HepG2 (cell line): ENCODE results near the gene CLCN2. TPM values are rescaled to one million over a fixed set of nuclear protein-coding genes. Genes with fewer than 3 reads are reported as not detected.

ENCODE experiments used
- ARHGAP35 ChIP-seq: sonication (generic); formaldehyde crosslinking; IDR thresholded peaks from 2 replicates; pipeline ENCODE4 v1.9.0; 2022; ENCODE audit warnings: mild to moderate bottlenecking, inconsistent platforms, moderate library complexity, missing genetic modification reagents, borderline replicate concordance
- CBX2 ChIP-seq, 2 experiments: fragments of 200-600 bp in 1 of 2; sonication (generic); formaldehyde crosslinking in 1 of 2; IDR thresholded peaks; 2 replicates each; pipeline versions ENCODE4 v1.7.0 to v1.8.1; 2018 to 2022; ENCODE audit warnings: low read depth in 2 of 2, low read length in 1 of 2, mild to moderate bottlenecking in 1 of 2, missing genetic modification reagents in 1 of 2
- CBX5 ChIP-seq: sonication (generic); formaldehyde crosslinking; IDR thresholded peaks from 2 replicates; pipeline ENCODE4 v1.4.0; 2020; ENCODE audit warnings: missing genetic modification reagents, borderline replicate concordance
- DR1 ChIP-seq: sonication (generic); formaldehyde crosslinking; IDR thresholded peaks from 2 replicates; pipeline ENCODE4 v1.8.0; 2021; ENCODE audit warnings: mild to moderate bottlenecking, missing genetic modification reagents, inconsistent platforms
- EP300 ChIP-seq, 3 experiments: sonication (generic) in 1 of 3; formaldehyde crosslinking in 1 of 3; IDR thresholded peaks; 2 replicates each; pipeline versions ENCODE4 v1.5.1 to v1.6.1; 2011 to 2020; ENCODE audit warnings: low read depth in 2 of 3, low read length in 2 of 3, borderline replicate concordance in 1 of 3, improper control_type of control experiment in 1 of 3, mild to moderate bottlenecking in 1 of 3, missing genetic modification reagents in 1 of 3, moderate library complexity in 1 of 3
- FOXP4 ChIP-seq: sonication (generic); formaldehyde crosslinking; IDR thresholded peaks from 2 replicates; pipeline ENCODE4 v1.4.0; 2020; ENCODE audit warnings: missing genetic modification reagents
- GABPA ChIP-seq, 2 experiments: IDR thresholded peaks; 2 replicates each; pipeline ENCODE4 v1.6.1; 2011 to 2016; ENCODE audit warnings: low read depth in 2 of 2, low read length in 1 of 2, missing biosample characterization in 1 of 2, missing genetic modification characterization in 1 of 2
- GFI1 ChIP-seq: sonication (generic); formaldehyde crosslinking; IDR thresholded peaks from 2 replicates; pipeline ENCODE4 v1.5.0; 2020; ENCODE audit warnings: missing genetic modification reagents, mild to moderate bottlenecking, borderline replicate concordance
- HDAC1 ChIP-seq: sonication (generic); formaldehyde crosslinking; IDR thresholded peaks from 2 replicates; pipeline ENCODE4 v1.5.1; 2020; ENCODE audit warnings: mild to moderate bottlenecking, missing genetic modification reagents
- IKZF4 ChIP-seq: sonication (generic); formaldehyde crosslinking; IDR thresholded peaks from 2 replicates; pipeline ENCODE4 v1.5.1; 2020; ENCODE audit warnings: borderline replicate concordance, mild to moderate bottlenecking, low read depth, missing genetic modification reagents; ENCODE audit errors: not compliant biosample characterization
- TAF15 ChIP-seq: fragments of 200-400 bp; formaldehyde crosslinking; IDR thresholded peaks from one replicate; pipeline ENCODE4 v1.6.1; 2018; ENCODE audit warnings: mild to moderate bottlenecking, low read depth, low read length; ENCODE audit not compliant: poor library complexity, severe bottlenecking
- THAP11 ChIP-seq: IDR thresholded peaks from 2 replicates; pipeline ENCODE4 v1.6.1; 2016; ENCODE audit warnings: missing biosample characterization, missing genetic modification reagents
- U2AF1 ChIP-seq: fragments of 200-400 bp; formaldehyde crosslinking; optimal IDR thresholded peaks from 2 replicates; pipeline ENCODE3; 2017; ENCODE audit warnings: mild to moderate bottlenecking, low read depth, low read length
- ZBTB42 ChIP-seq: sonication (generic); formaldehyde crosslinking; IDR thresholded peaks from 2 replicates; pipeline ENCODE4 v1.5.0; 2020; ENCODE audit warnings: mild to moderate bottlenecking, missing genetic modification reagents
- ZFP91 ChIP-seq: sonication (generic); formaldehyde crosslinking; IDR thresholded peaks from 2 replicates; pipeline ENCODE4 v1.9.0; 2022; ENCODE audit warnings: missing genetic modification reagents, mild to moderate bottlenecking, borderline replicate concordance
- ZNF619 ChIP-seq: sonication (generic); formaldehyde crosslinking; IDR thresholded peaks from 2 replicates; pipeline ENCODE4 v1.4.0; 2020; ENCODE audit warnings: mild to moderate bottlenecking, missing genetic modification reagents
- ZNF772 ChIP-seq: sonication (generic); formaldehyde crosslinking; IDR thresholded peaks from 2 replicates; pipeline ENCODE4 v1.5.0; 2020; ENCODE audit warnings: mild to moderate bottlenecking, missing genetic modification reagents
- ZNF883 ChIP-seq: sonication (generic); formaldehyde crosslinking; IDR thresholded peaks from 2 replicates; pipeline ENCODE4 v1.5.1; 2020; ENCODE audit warnings: mild to moderate bottlenecking, missing genetic modification reagents; ENCODE audit errors: not compliant biosample characterization
- ZSCAN9 ChIP-seq: IDR thresholded peaks from 2 replicates; pipeline ENCODE4 v1.6.1; 2016; ENCODE audit warnings: borderline replicate concordance
- polyA plus RNA-seq, 8 experiments: library from polyadenylated mRNA; depleted of rRNA in 3 of 8; stranded (reverse) in 7 of 8; unstranded in 1 of 8; fragments of >200 nt; fragmentation: Illumina TruSeq in 4 of 8; extraction: Trizol in 4 of 8; gene quantifications; 2 replicates each; pipeline versions ENCODE4 v1.2.1 to v1.2.3, GENCODE V29; 2011 to 2016; ENCODE audit warnings: low read depth in 4 of 8, missing spikeins in 1 of 8, mixed read lengths in 1 of 8; ENCODE audit not compliant: insufficient read depth in 1 of 8
- total RNA-seq, 5 experiments: library from RNA; depleted of rRNA; stranded (reverse); fragments of >200 nt; fragmentation: Illumina TruSeq; extraction: Trizol; gene quantifications; 2 replicates each; pipeline ENCODE4 v1.2.3, GENCODE V29; 2016; ENCODE audit warnings: low read depth in 1 of 5
- TF ChIP-seq, protein P1 (sequence below): sonication (generic); formaldehyde crosslinking; IDR thresholded peaks from 2 replicates; pipeline ENCODE4 v1.4.0; 2020; ENCODE audit warnings: low read depth, mild to moderate bottlenecking, missing genetic modification reagents
- TF ChIP-seq, protein P2 (sequence below): IDR thresholded peaks from 2 replicates; pipeline ENCODE4 v1.6.1; 2016

CLCN2 gene
- total and polyA plus RNA-seq, 2 of the 13 experiments (the other 11 are each of a cell fraction or from before 2014, with no cell fraction given): 11.4 to 13.5 TPM

- TF ChIP-seq, protein P1, sequence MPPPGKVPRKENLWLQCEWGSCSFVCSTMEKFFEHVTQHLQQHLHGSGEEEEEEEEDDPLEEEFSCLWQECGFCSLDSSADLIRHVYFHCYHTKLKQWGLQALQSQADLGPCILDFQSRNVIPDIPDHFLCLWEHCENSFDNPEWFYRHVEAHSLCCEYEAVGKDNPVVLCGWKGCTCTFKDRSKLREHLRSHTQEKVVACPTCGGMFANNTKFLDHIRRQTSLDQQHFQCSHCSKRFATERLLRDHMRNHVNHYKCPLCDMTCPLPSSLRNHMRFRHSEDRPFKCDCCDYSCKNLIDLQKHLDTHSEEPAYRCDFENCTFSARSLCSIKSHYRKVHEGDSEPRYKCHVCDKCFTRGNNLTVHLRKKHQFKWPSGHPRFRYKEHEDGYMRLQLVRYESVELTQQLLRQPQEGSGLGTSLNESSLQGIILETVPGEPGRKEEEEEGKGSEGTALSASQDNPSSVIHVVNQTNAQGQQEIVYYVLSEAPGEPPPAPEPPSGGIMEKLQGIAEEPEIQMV (CRISPR knock-in tag): no peak
- TF ChIP-seq ZNF772 (CRISPR knock-in tag) (peak; percentile 54; the same call in 1 of the 2 replicates), ZBTB42 (no peak), IKZF4 (no peak), ZFP91 (peak; percentile 64; the same call in 1 of the 2 replicates), THAP11 (CRISPR knock-in tag) (peak; percentile 97), GFI1 (CRISPR knock-in tag) (peak; percentile 94), CBX2 (IDR thresholded peaks at IDR 0.05; ENCODE audit: low read depth, low read length) (no peak), CBX2 (CRISPR knock-in tag; IDR thresholded peaks at IDR 0.05; ENCODE audit: low read depth) (no peak), ZNF619 (CRISPR knock-in tag) (0 out of 2 replicates have a peak, but pooled peaks have one; percentile 25), U2AF1 (no peak), GABPA (IDR thresholded peaks at IDR 0.05; ENCODE audit: low read depth, low read length) (no peak), GABPA (CRISPR knock-in tag; IDR thresholded peaks at IDR 0.05; ENCODE audit: low read depth) (peak; percentile 82), HDAC1 (CRISPR knock-in tag) (peak; percentile 20; the same call in 1 of the 2 replicates), ZSCAN9 (CRISPR knock-in tag) (no peak), TAF15 (no peak), EP300 (IDR thresholded peaks at IDR 0.05; ENCODE audit: low read depth in 2 of 2, low read length in 2 of 2) (no peak), EP300 (CRISPR knock-in tag; IDR thresholded peaks at IDR 0.05; ENCODE audit: borderline replicate concordance) (no peak), FOXP4 (CRISPR knock-in tag) (no peak), CBX5 (peak; percentile 11; the same call in 1 of the 2 replicates), ARHGAP35 (CRISPR knock-in tag) (no peak), ZNF883 (CRISPR knock-in tag) (no peak), DR1 (CRISPR knock-in tag) (no peak)
- TF ChIP-seq, protein P2, sequence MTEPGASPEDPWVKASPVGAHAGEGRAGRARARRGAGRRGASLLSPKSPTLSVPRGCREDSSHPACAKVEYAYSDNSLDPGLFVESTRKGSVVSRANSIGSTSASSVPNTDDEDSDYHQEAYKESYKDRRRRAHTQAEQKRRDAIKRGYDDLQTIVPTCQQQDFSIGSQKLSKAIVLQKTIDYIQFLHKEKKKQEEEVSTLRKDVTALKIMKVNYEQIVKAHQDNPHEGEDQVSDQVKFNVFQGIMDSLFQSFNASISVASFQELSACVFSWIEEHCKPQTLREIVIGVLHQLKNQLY (CRISPR knock-in tag): no peak
Measured at GRCh38 chr3:184336547-184337398, 24.6 kb downstream of the CLCN2 start (continued).
